Aorta (tissue), 5 donors: ENCODE data around the gene AKNAD1. TPM values are rescaled to one million over a fixed set of nuclear protein-coding genes. Genes with fewer than 3 reads are reported as not detected.

Experiments used
- ATAC-seq: fragments of 200-7000 bp; cut with Tn5 transposase; one replicate; pipeline ENCODE4 v1.9.1; 2022; ENCODE audit warnings: moderate library complexity; ENCODE audit not compliant: low FRiP score
- DNase-seq, 2 donors: peaks; one replicate each; pipeline ENCODE4 v3.0.0-alpha.2; 2020
- H3K27ac ChIP-seq, 2 donors: one replicate each; pipeline ENCODE4 v1.5.1; 2013; ENCODE audit warnings: low read length in 2 of 2, mild to moderate bottlenecking in 2 of 2, moderate library complexity in 2 of 2, control low read depth in 1 of 2, inconsistent platforms in 1 of 2, low read depth in 1 of 2
- H3K27me3 ChIP-seq, 2 donors: one replicate each; pipeline ENCODE4 v1.6.1; 2013; ENCODE audit warnings: control low read depth in 1 of 2, low read length in 1 of 2, mild to moderate bottlenecking in 1 of 2, moderate library complexity in 1 of 2; ENCODE audit not compliant: insufficient read depth in 2 of 2, control insufficient read depth in 1 of 2
- H3K36me3 ChIP-seq, 2 donors: one replicate each; pipeline ENCODE4 v1.6.1; 2013; ENCODE audit warnings: control low read depth in 1 of 2, low read length in 1 of 2, mild to moderate bottlenecking in 1 of 2; ENCODE audit not compliant: insufficient read depth in 2 of 2, control insufficient read depth in 1 of 2
- H3K4me1 ChIP-seq, 2 donors: one replicate each; pipeline ENCODE4 v1.6.1; 2013; ENCODE audit warnings: low read length in 2 of 2, control low read depth in 1 of 2, mild to moderate bottlenecking in 1 of 2, moderate library complexity in 1 of 2; ENCODE audit not compliant: insufficient read depth in 2 of 2, control insufficient read depth in 1 of 2
- H3K4me3 ChIP-seq, 2 donors: one replicate each; pipeline ENCODE4 v1.5.1; 2013; ENCODE audit warnings: low read length in 2 of 2, control low read depth in 1 of 2, mild to moderate bottlenecking in 1 of 2
- H3K9me3 ChIP-seq: one replicate; pipeline ENCODE4 v1.6.1; 2013; ENCODE audit warnings: mild to moderate bottlenecking, low read length; ENCODE audit not compliant: control insufficient read depth
- WGBS, 2 donors: extraction: QIAGEN DNeasy Blood & Tissue Kit; methylation state at CpG; one replicate each; pipeline ENCODE4 v1.1.7; 2013; 5-methylcytosine and 5-hydroxymethylcytosine counted together
- intact Hi-C, 2 donors: fragments of 100-400 bp; cut with DNase I; formaldehyde crosslinking; loops; one replicate each; pipeline versions ENCODE4 v1.14.2 to v1.15.0; 2022
- long read RNA-seq, 2 donors: library from polyadenylated mRNA; unstranded; transcript quantifications; one replicate each; pipeline ENCODE4 v2.0.0, GENCODE V29; 2020 to 2021
- polyA plus RNA-seq, 2 donors: library from polyadenylated mRNA; stranded (reverse); fragments of 200-250 nt; gene quantifications; one replicate each; pipeline ENCODE4 v1.2.3, GENCODE V29; 2013
- total RNA-seq, 2 donors: library from RNA; stranded (reverse); fragmentation: NEBNext Ultra II Directional; extraction: Animal tissue kit (Norgen Biotek cat#: 25700); gene quantifications; one replicate each; pipeline ENCODE4 v1.2.1, GENCODE V29; 2021
- donor health status: healthy with polysubstance abuse.
- donor health status: Bipolar disorder and iron deficiency.
- donor health status: DM: no; HTN: no; CAD: no.
- donor health status: DM: no; HTN: no; CAD: no.
- donor health status: DM: yes; HTN: yes; CAD: no.

The AKNAD1 gene
- under 1 TPM in 1 of 2 donors, not detected in 1; 0.72 TPM for total RNA-seq
- not detected for polyA plus RNA-seq
- long read RNA-seq, donor 1: 0 reads
- long read RNA-seq, donor 2, partial matches to known transcripts: 0 of 2 reads
- long read RNA-seq, donor 2, other reads (novel, unspliced or antisense): 2 of 2 reads

GRCh38 chr1:108856994-108857393, at the start of gene AKNAD1:
TSS of gene AKNAD1 (minus strand) at chr1:108857094. CDS start at chr1:108852664, 4,430 bp downstream.
- Histone ChIP-seq H3K36me3 (no peaks in the 10 kb centered on the region), H3K27me3 (no peaks in the 10 kb centered on the region), H3K27ac (no peak within 1 kb of the TSS), H3K4me1 (no peaks in the 10 kb centered on the region), H3K9me3 (no peaks in the 10 kb centered on the region), H3K4me3 (no peak within 1 kb of the TSS)
- 75 to 92% methylated on average over 1 of the region's 1 CpG for WGBS, 2 donors
- DNase-seq: no peak
- intact Hi-C loops: no loop called here
- no peak for ATAC-seq

- H3K4me1 ChIP-seq: no peaks in the 10 kb centered on the region
- intact Hi-C loops: no loop called here
- H3K36me3 ChIP-seq: no peaks in the 10 kb centered on the region
- H3K27me3 ChIP-seq: no peaks in the 10 kb centered on the region
- 93 to 94% methylated on average over 3 of the region's 3 CpGs for WGBS, 2 donors
- H3K4me3 ChIP-seq: no peak overlapping the region
- no peak for ATAC-seq
- H3K27ac ChIP-seq: no peak overlapping the region
- no peak for DNase-seq
- no peaks in the 10 kb centered on the region for H3K9me3 ChIP-seq
These were observed 44.2 kb upstream of the AKNAD1 start for GRCh38 chr1:108901106-108901505.

GRCh38 chr1:108897865-108898720, 41.2 kb upstream of the AKNAD1 start:
- H3K9me3 ChIP-seq: no peaks in the 10 kb centered on the region
- no peaks in the 10 kb centered on the region for H3K4me1 ChIP-seq
- no peaks in the 10 kb centered on the region for H3K36me3 ChIP-seq
- WGBS, 2 donors: 60 to 62% methylated on average over 8 of the region's 8 CpGs
- peak; percentile 85 for ATAC-seq
- DNase-seq: no peak
- no peak overlapping the region for H3K27ac ChIP-seq
- H3K27me3 ChIP-seq: no peaks in the 10 kb centered on the region
- H3K4me3 ChIP-seq: no peak overlapping the region
- intact Hi-C loops: loop anchor here in 1 of 2 donors (2.0 kb wide), 1 partner anchor 69 kb away; no protein-coding TSS in a partner anchor

GRCh38 chr1:108896146-108897145, 39.6 kb upstream of the AKNAD1 start:
- Histone ChIP-seq H3K4me3 (no peak overlapping the region), H3K9me3 (no peaks in the 10 kb centered on the region), H3K4me1 (no peaks in the 10 kb centered on the region), H3K36me3 (no peaks in the 10 kb centered on the region), H3K27ac (no peak overlapping the region), H3K27me3 (no peaks in the 10 kb centered on the region)
- intact Hi-C loops: loop anchor here in 1 of 2 donors (1.0 kb wide), 1 partner anchor 68 kb away; no protein-coding TSS in a partner anchor
- ATAC-seq: no peak
- 70 to 73% methylated on average over 10 of the region's 10 CpGs for WGBS, 2 donors
- DNase-seq: no peak

GRCh38 chr1:108893141-108893530, 36.2 kb upstream of the AKNAD1 start:
- Histone ChIP-seq H3K27me3 (no peaks in the 10 kb centered on the region), H3K27ac (no peak overlapping the region), H3K4me3 (no peak overlapping the region), H3K4me1 (no peaks in the 10 kb centered on the region), H3K9me3 (no peaks in the 10 kb centered on the region), H3K36me3 (no peaks in the 10 kb centered on the region)
- WGBS, 2 donors: 94 to 96% methylated on average over 4 of the region's 4 CpGs
- DNase-seq: no peak
- ATAC-seq: no peak
- intact Hi-C loops: no loop called here

GRCh38 chr1:108892356-108893140, 35.7 kb upstream of the AKNAD1 start:
- DNase-seq (no peak), ATAC-seq (no peak)
- no peaks in the 10 kb centered on the region for H3K4me1 ChIP-seq
- no peaks in the 10 kb centered on the region for H3K27me3 ChIP-seq
- no peaks in the 10 kb centered on the region for H3K36me3 ChIP-seq
- H3K4me3 ChIP-seq: no peak overlapping the region
- no peaks in the 10 kb centered on the region for H3K9me3 ChIP-seq
- WGBS, 2 donors: 82 to 86% methylated on average over 3 of the region's 3 CpGs
- no peak overlapping the region for H3K27ac ChIP-seq
- intact Hi-C loops: no loop called here

- ATAC-seq (no peak), DNase-seq (no peak)
- H3K4me3 ChIP-seq: no peak overlapping the region
- intact Hi-C loops: no loop called here
- H3K27ac ChIP-seq: no peak overlapping the region
- WGBS, 2 donors: 85 to 86% methylated on average over 7 of the region's 7 CpGs
- no peaks in the 10 kb centered on the region for H3K4me1 ChIP-seq
- no peaks in the 10 kb centered on the region for H3K27me3 ChIP-seq
- H3K9me3 ChIP-seq: no peaks in the 10 kb centered on the region
- H3K36me3 ChIP-seq: no peaks in the 10 kb centered on the region
These were observed 33.0 kb upstream of the AKNAD1 start for GRCh38 chr1:108889706-108890384.
